Central memory CD8-positive, alpha-beta T cell (primary cell): ENCODE data around the gene ZMIZ2.

Experiments used
- ATAC-seq: fragments of 150-1000 bp; cut with Tn5 transposase; replicated peaks from 2 replicates; pipeline ENCODE4 v1.10.0; 2022; ENCODE audit warnings: mild to moderate bottlenecking, moderate FRiP score, moderate number of reproducible peaks; ENCODE audit not compliant: poor library complexity, severe bottlenecking; ENCODE audit errors: extremely low read depth
- DNase-seq, 2 donors: peaks; one replicate each; pipeline ENCODE4 v3.0.0; 2021; ENCODE audit warnings: low spot score in 2 of 2
- H3K27ac Mint-ChIP-seq: one replicate; pipeline ENCODE4 v1.8.0; 2022; ENCODE audit warnings: low read depth, mild to moderate bottlenecking, moderate library complexity, mixed read lengths
- H3K27me3 Mint-ChIP-seq: one replicate; pipeline ENCODE4 v1.8.0; 2022; ENCODE audit warnings: mixed read lengths
- H3K36me3 Mint-ChIP-seq: one replicate; pipeline ENCODE4 v1.8.0; 2022; ENCODE audit warnings: mild to moderate bottlenecking, moderate library complexity, mixed read lengths; ENCODE audit not compliant: insufficient read depth
- H3K4me1 Mint-ChIP-seq: one replicate; pipeline ENCODE4 v1.8.0; 2022; ENCODE audit warnings: mixed read lengths
- H3K4me3 Mint-ChIP-seq: one replicate; pipeline ENCODE4 v1.8.0; 2022; ENCODE audit warnings: mild to moderate bottlenecking, moderate library complexity, mixed read lengths
- H3K9me3 Mint-ChIP-seq: one replicate; pipeline ENCODE4 v1.8.0; 2022; ENCODE audit warnings: mixed read lengths

Gene ZMIZ2

DNA sequence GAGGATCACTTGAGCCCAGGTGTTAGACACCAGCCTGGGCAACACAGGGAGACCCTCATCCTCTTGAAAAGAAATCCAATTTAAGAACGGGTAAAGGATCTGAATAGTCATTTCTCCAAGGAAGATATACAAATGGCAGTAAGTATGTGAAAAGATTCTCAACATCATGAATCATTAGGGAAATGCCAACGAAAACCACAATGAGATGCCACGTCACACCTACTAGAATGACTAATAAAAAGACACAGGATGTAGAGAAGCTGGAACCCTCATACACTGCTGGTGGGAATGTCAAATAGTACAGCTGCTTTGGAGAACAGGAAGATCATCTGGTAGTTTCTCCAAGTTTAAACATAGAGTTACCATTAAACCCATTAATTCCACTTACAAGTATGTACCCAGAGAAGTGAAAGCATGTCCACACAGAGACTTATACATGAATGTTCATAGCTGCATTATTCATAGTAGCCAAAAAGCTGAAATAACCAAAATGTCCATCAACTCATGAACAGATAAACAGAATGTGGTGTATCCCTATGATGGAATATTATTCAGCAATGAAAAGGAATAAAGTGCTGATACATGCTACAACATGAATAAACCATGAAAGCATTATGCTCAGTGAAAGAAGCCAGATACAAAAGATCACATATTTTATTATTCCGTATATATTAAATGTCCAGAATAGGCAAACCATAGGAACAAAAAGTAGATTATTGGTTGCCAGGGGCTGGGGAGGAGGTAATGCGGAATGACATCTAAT, 13.1 kb upstream of the ZMIZ2 start:
- no peak for DNase-seq
- no peaks in the 10 kb centered on the region for H3K9me3 Mint-ChIP-seq
- no peaks in the 10 kb centered on the region for H3K36me3 Mint-ChIP-seq
- no peak overlapping the region for H3K4me3 Mint-ChIP-seq
- H3K27me3 Mint-ChIP-seq = no peaks in the 10 kb centered on the region
- ATAC-seq = peak; percentile 71
- peaks cover 9% of the 10 kb centered on the region for H3K4me1 Mint-ChIP-seq
- H3K27ac Mint-ChIP-seq = peak overlapping the region; percentile 32

DNA sequence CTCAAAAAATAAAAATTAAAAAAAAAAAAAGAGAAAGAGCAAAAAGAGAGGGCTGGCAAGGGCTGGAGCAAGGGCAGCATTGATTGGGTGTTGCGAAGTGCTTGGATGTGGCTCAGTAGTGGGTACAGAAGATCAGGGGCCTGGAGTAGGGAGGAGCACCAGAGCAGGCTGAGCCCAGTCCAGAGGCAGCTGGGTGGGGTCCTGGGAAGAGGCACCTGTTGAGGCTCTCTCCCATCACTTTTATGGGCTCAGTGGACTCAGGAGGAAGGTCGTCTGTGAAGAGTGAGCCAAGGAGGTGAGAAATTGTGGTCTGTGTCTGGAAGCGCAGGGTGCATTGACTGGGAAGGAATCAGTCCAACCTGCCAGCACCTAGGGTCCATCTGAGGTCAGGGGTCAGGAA, 11.8 kb upstream of the ZMIZ2 start:
- peak overlapping the region; percentile 80 for H3K27ac Mint-ChIP-seq
- H3K4me1 Mint-ChIP-seq = peaks cover 9% of the 10 kb centered on the region
- no peaks in the 10 kb centered on the region for H3K36me3 Mint-ChIP-seq
- ATAC-seq (no peak), DNase-seq (no peak)
- no peaks in the 10 kb centered on the region for H3K27me3 Mint-ChIP-seq
- no peaks in the 10 kb centered on the region for H3K9me3 Mint-ChIP-seq
- no peak overlapping the region for H3K4me3 Mint-ChIP-seq

DNA sequence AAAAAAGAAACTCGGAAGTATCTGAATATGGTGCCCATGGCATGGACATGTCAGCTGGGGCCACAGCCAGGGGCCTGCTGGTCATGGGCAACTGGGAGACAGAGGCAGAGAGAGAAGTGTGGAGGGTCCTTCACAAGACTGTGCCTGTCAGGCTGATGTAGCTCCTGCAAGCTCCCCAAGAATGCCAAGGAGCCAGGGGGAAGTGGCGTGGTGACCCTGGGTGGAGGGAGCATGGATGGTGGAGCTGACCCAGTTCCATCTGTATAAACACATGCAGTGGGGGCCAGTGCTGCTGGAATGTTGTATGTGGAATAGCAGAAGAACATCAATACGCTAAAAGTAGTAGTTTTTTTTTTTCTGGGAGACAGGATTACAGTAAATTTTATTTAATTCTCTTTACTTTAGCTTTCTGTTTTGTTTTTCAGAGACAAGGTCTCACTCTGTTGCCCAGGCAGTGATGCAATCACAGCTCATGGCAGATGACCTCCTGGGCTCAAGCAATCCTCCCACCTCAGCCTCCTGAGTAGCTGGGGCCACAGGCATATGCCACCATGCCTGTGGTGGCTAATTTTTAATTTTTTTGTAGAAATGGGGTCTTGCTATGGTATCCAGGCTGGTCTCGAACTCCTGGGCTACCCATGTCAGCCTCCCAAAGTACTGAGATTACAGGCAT, 10.5 kb upstream of the ZMIZ2 start:
- no peak for ATAC-seq
- no peak overlapping the region for H3K27ac Mint-ChIP-seq
- no peak overlapping the region for H3K4me3 Mint-ChIP-seq
- H3K36me3 Mint-ChIP-seq = no peaks in the 10 kb centered on the region
- H3K9me3 Mint-ChIP-seq = no peaks in the 10 kb centered on the region
- H3K27me3 Mint-ChIP-seq = no peaks in the 10 kb centered on the region
- H3K4me1 Mint-ChIP-seq = peaks cover 9% of the 10 kb centered on the region
- DNase-seq = no peak

DNA sequence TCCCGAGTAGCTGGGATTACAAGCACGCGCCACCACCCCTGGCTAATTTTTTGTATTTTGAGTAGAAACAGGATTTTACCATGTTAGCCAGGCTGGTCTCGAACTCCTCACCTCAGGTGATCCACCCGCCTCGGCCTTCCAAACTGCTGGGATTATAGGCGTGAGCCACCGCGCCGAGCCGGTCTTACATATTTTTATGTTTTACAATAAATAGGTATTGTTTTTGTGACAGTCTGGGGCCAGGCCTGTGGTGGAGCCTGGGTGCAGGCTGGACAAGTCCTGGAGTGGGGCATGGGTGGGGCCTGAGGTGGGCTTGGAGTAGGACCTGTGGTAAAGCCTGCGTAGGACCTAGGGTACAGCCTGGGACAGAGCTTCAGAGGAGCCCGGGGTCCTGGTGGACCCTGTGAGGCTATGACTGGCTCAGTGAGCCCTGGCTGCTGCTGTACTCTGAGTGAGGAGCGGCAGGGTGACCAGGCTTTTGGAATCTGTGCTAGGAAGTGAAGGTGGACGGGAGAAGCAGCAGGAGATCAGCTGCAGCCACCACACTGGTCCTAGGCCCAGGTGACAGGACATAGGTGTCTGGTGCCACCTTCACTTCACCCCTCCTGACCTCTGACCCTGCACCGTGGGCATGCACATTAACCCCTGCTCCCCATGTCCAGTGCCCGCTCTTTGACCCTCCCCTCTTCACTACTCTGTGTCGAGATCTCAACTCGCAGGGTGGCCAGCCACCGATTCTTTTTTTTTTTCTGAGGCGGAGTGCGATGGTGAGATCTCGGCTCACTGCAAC, 9.6 kb upstream of the ZMIZ2 start:
- no peaks in the 10 kb centered on the region for H3K27me3 Mint-ChIP-seq
- H3K27ac Mint-ChIP-seq = no peak overlapping the region
- ATAC-seq (no peak), DNase-seq (no peak)
- no peak overlapping the region for H3K4me3 Mint-ChIP-seq
- no peaks in the 10 kb centered on the region for H3K36me3 Mint-ChIP-seq
- H3K4me1 Mint-ChIP-seq = peaks cover 9% of the 10 kb centered on the region
- no peaks in the 10 kb centered on the region for H3K9me3 Mint-ChIP-seq

DNA sequence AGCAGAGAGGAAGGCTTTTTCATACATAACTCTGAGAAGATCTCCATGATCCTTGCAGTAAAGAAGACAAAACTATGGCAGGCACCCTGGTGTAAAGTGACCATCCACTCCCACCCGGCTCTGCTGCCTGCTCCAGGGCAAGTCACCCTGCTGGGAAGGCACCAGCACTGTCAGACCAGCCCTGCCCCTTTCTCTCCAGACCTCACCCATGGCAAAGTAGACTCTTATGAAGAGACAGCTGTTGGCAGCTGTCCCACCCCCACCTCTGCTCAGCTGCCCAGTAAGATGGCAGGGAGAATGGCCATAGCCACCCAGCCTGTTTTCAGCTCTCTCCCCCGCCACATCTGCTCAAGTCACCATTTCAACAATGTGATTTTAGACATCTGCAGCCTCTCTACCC, 8.6 kb upstream of the ZMIZ2 start:
- H3K36me3 Mint-ChIP-seq = no peaks in the 10 kb centered on the region
- no peak overlapping the region for H3K27ac Mint-ChIP-seq
- H3K27me3 Mint-ChIP-seq = no peaks in the 10 kb centered on the region
- H3K4me3 Mint-ChIP-seq = no peak overlapping the region
- ATAC-seq (no peak), DNase-seq (no peak)
- H3K9me3 Mint-ChIP-seq = no peaks in the 10 kb centered on the region
- H3K4me1 Mint-ChIP-seq = peaks cover 8% of the 10 kb centered on the region

DNA sequence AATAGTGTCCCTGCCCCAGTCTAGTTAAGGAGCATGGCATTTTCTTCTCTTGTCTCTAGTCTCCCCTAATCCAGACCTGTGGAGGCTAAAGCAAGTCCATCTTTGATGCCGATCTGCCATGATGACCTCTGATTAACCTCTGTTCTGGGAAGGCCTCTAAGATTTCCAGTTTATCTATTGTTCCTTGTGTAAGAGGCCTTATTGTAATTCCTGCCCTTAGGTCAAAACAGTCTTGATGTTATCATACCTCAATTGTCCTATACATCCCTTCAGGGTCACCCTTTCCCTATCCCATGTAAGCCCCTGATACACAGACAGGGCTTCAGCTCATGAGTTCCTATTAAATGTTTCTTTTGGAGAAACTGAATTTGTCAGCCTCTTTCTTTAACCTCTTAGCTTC, 4.9 kb upstream of the ZMIZ2 start:
- no peak overlapping the region for H3K4me3 Mint-ChIP-seq
- H3K36me3 Mint-ChIP-seq = no peaks in the 10 kb centered on the region
- ATAC-seq (no peak), DNase-seq (no peak)
- H3K27me3 Mint-ChIP-seq = no peaks in the 10 kb centered on the region
- H3K4me1 Mint-ChIP-seq = peaks cover 6% of the 10 kb centered on the region
- no peaks in the 10 kb centered on the region for H3K9me3 Mint-ChIP-seq
- no peak overlapping the region for H3K27ac Mint-ChIP-seq

DNA sequence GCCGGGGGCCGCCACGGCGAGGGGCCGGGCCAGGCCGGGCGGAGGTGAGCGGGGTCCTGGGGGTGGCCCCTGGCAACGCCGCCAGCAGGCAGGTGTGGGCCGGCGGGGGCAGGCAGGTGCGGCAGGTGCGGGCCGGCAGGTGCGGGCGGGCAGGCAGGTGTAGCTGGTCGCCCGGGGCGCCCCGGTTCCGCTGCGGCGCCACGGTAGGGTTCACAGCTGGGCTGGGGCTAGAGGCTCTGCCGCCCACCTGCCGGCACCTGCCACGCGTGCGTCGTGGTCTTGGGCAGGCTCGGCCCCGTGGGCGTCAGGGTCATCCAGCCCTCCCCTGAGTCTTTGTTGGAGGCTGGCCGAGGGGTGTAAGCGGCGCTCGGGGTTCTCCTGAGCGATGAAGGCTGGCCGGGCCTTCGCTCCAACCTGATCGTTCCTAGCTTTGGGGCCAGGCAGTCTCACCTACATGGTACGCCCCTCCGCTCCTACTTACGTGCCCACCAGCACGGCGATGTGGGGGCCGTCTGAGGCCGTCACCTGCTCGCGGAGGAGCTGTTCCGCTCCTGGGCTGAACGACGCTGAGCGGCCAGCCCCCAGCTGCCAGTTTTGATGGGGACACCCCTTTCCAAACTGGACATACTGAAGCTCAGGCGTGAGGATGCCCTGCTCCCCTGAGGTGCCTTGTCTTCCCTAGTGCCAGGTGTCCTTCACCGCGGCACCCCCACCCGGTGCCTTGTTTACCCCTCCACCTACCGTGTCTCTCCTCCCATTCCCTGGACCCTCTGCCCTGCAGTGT, 493 bp downstream of the ZMIZ2 start:
- Mint-ChIP-seq H3K27me3 (no peaks in the 10 kb centered on the region), H3K36me3 (peaks cover 8% of the 10 kb centered on the region), H3K4me3 (peak overlapping the region; percentile 82), H3K4me1 (peaks cover 34% of the 10 kb centered on the region), H3K27ac (peak overlapping the region; percentile 42), H3K9me3 (no peaks in the 10 kb centered on the region)
- DNase-seq = no peak
- ATAC-seq = no peak

DNA sequence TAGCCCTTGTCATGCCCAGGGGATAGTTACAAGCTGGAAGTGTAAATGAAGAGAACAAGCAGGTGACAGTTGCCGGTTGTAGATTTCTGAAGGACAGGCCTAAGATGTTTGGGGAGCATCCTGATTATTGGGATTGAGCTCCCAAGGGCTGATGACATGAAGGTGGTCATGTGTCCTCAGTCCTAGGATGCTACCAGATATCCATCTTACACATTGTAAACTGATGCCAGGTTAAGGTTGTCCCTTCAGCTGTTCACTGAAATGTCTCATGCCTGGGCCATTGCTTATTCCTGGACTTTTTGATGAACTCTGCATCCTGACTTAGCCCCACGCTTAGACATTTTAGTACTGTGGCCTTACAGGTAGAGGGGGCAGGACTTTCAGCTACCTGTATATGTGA, 1.3 kb downstream of the ZMIZ2 start:
- H3K4me1 Mint-ChIP-seq = peaks cover 42% of the 10 kb centered on the region
- DNase-seq = no peak
- peak overlapping the region; percentile 42 for H3K27ac Mint-ChIP-seq
- no peak for ATAC-seq
- H3K27me3 Mint-ChIP-seq = no peaks in the 10 kb centered on the region
- peak overlapping the region; percentile 82 for H3K4me3 Mint-ChIP-seq
- peaks cover 8% of the 10 kb centered on the region for H3K36me3 Mint-ChIP-seq
- H3K9me3 Mint-ChIP-seq = no peaks in the 10 kb centered on the region

DNA sequence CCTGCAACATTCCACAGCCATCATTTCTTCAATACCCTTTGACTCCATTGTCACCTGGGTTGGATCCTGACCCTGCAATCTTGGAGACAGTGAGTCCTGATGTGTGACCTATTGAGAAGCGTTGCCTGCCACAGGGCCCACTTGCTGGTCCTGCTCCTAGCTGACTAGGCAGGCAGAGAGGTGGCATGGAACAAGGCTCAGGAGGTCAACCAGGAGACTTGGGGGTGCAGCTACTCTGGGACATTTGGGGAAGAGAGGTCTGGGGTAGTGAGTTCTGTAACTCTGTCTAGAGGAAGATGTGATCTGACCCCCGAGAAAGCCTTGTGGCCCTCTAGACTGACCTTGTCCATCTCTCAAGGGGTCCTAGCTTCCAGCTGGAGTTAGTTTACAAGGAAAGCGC, 1.8 kb downstream of the ZMIZ2 start:
- peaks cover 46% of the 10 kb centered on the region for H3K4me1 Mint-ChIP-seq
- H3K36me3 Mint-ChIP-seq = peaks cover 8% of the 10 kb centered on the region
- peak overlapping the region; percentile 82 for H3K4me3 Mint-ChIP-seq
- H3K27ac Mint-ChIP-seq = peak overlapping the region; percentile 12
- no peaks in the 10 kb centered on the region for H3K27me3 Mint-ChIP-seq
- DNase-seq = no peak
- H3K9me3 Mint-ChIP-seq = no peaks in the 10 kb centered on the region
- no peak for ATAC-seq

DNA sequence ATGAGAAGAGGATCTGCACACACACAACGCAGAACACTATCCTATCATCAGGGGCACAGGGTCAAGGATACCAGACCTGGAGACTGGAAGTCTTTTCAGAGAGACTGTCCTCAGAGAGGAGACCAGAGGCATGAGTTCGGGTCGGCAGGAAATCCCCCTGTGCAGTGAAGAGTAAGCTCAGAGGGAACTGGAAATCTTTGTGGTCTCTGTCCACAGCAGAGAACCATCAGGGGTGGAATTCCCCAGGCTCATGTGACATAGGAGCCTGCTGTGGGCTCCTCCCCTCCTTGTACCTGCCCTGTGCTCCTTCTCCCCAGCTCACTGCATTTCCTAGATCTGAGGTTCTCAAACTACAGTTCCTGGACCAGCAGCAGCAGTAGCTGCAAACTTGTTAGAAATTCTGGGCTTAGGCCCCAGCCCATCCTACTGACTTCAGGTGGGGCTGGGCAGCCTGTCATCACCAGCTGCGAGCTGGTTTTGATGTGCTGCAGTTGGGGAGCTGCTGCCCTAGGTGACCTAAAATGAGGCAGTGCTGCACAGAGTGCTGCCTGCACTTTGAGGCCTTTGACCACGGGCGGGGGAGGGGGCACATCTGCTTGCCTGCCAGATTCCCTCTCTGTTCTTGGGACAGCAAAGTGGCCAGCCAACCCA, 2.4 kb downstream of the ZMIZ2 start:
- H3K4me1 Mint-ChIP-seq = peaks cover 47% of the 10 kb centered on the region
- no peaks in the 10 kb centered on the region for H3K9me3 Mint-ChIP-seq
- H3K27me3 Mint-ChIP-seq = no peaks in the 10 kb centered on the region
- ATAC-seq (peak; percentile 38), DNase-seq (peak in 1 of 2 donors; percentile 30)
- peak overlapping the region; percentile 68 for H3K27ac Mint-ChIP-seq
- peak overlapping the region; percentile 82 for H3K4me3 Mint-ChIP-seq
- H3K36me3 Mint-ChIP-seq = peaks cover 8% of the 10 kb centered on the region

DNA sequence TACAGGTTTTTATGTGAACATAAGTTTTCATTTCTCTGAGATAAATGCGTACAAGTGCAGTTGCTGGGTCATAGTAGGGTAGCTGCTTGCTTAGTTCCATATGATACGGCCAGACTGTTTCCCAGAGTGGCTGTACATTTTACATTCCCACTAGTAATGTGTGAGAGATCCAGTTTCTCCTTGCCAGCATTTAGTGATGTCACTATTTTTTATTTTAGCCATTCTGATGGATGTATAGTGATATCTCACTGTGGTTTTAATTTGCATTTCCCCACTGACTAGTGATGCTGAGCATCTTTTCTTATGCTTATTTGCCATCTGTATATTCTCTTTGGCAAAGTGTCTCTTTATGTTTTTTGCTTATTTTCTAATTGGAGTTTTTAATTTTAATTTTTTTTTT, 4.2 kb downstream of the ZMIZ2 start:
- ATAC-seq (no peak), DNase-seq (no peak)
- Mint-ChIP-seq H3K27ac (peak overlapping the region; percentile 24), H3K36me3 (peaks cover 8% of the 10 kb centered on the region), H3K9me3 (no peaks in the 10 kb centered on the region), H3K4me3 (no peak overlapping the region), H3K27me3 (no peaks in the 10 kb centered on the region), H3K4me1 (peaks cover 42% of the 10 kb centered on the region)
